ENCODE data around the gene SMPD2. TPM values are rescaled to one million over a fixed set of nuclear protein-coding genes. Genes with fewer than 3 reads are reported as not detected.

SMPD2 gene
- total and polyA plus RNA-seq, 2 experiments from 2014 or later: 5.6 to 10.9 TPM

- no peak for TF ChIP-seq ZNF462 (CRISPR knock-in tag; IDR thresholded peaks at IDR 0.05)
- TF ChIP-seq ZNF331 (CRISPR knock-in tag; IDR thresholded peaks at IDR 0.05; ENCODE audit: low read depth): no peak
- no peak for TF ChIP-seq EZH2 (IDR thresholded peaks at IDR 0.05; ENCODE audit: low read depth, unreplicated experiment)
- no peak for TF ChIP-seq EZH2phosphoT487 (IDR thresholded peaks at IDR 0.05; ENCODE audit: unreplicated experiment)
- TF ChIP-seq POLR2AphosphoS5 (IDR thresholded peaks at IDR 0.05; ENCODE audit: low read depth): no peak
- no peak for TF ChIP-seq ETS1 (IDR thresholded peaks at IDR 0.05)
Observed at GRCh38 chr6:109449795-109450673, 9.5 kb downstream of the SMPD2 start (continued).

GRCh38 chr6:109450801-109451200 lies 10.3 kb downstream of the SMPD2 start:
- Mint-ChIP-seq H3K36me3 (ENCODE audit: low read depth) (peaks cover 6% of the 10 kb centered on the region), H3K4me3 (no peak overlapping the region), H3K27ac (no peak overlapping the region), H3K27me3 (ENCODE audit: insufficient read depth, low read depth, poor library complexity) (peaks cover 24% of the 10 kb centered on the region), H3K9me3 (no peaks in the 10 kb centered on the region), H3K4me1 (peaks cover 16% of the 10 kb centered on the region)
- ATAC-seq (no peak), DNase-seq (ENCODE audit: low spot score) (no peak)
- Histone ChIP-seq H3K36me3 (ENCODE audit: insufficient read depth) (no peaks in the 10 kb centered on the region), H3K4me2 (no peak overlapping the region), H3K4me1 (ENCODE audit: insufficient read depth) (peaks cover 9% of the 10 kb centered on the region; the same call in 1 of the 2 replicates), H3K27me3 (ENCODE audit: insufficient read depth) (no peaks in the 10 kb centered on the region; the same call in 1 of the 2 replicates), H3K27ac (ENCODE audit: low read depth) (no peak overlapping the region), H3K9me2 (ENCODE audit: insufficient read depth) (no peaks in the 10 kb centered on the region), H2AFZ (no peak overlapping the region), H4K20me1 (replicated peaks; ENCODE audit: insufficient read depth) (peaks cover 4% of the 10 kb centered on the region), H3F3A (replicated peaks; ENCODE audit: low read depth) (0 out of 2 replicates have a peak, but pooled peaks cover 2% of the 10 kb centered on the region), H3K79me2 (replicated peaks; ENCODE audit: insufficient read depth) (no peaks in the 10 kb centered on the region), H3K4me3 (no peak overlapping the region)
- no peak for TF ChIP-seq ZNF462 (CRISPR knock-in tag; IDR thresholded peaks at IDR 0.05)
- TF ChIP-seq JUNB (IDR thresholded peaks at IDR 0.05; ENCODE audit: unreplicated experiment): no peak

Measured in GM23338 (cell line).